Stimulated activated CD4-positive, alpha-beta T cell treated with anti-CD3 and anti-CD28 coated beads, Interleukin-12 subunit alpha, Interleukin-12 subunit beta, amount 100 ng/mL, for 24 hours (primary cell): ENCODE data around the gene NLRC3.
A peak's percentile ranks its signal among the peaks of the same experiment; 100 is the strongest.
"Not testable (repeated sequence)": the region's sequence is repeated elsewhere in the genome, so short reads cannot be mapped to it uniquely, and the experiment has no call there.

Experiments
- DNase-seq, 2 experiments: peaks; one replicate each; pipeline ENCODE4 v3.0.0-alpha.2; 2020; ENCODE audit warnings: low read depth in 2 of 2

Gene NLRC3, protein sequence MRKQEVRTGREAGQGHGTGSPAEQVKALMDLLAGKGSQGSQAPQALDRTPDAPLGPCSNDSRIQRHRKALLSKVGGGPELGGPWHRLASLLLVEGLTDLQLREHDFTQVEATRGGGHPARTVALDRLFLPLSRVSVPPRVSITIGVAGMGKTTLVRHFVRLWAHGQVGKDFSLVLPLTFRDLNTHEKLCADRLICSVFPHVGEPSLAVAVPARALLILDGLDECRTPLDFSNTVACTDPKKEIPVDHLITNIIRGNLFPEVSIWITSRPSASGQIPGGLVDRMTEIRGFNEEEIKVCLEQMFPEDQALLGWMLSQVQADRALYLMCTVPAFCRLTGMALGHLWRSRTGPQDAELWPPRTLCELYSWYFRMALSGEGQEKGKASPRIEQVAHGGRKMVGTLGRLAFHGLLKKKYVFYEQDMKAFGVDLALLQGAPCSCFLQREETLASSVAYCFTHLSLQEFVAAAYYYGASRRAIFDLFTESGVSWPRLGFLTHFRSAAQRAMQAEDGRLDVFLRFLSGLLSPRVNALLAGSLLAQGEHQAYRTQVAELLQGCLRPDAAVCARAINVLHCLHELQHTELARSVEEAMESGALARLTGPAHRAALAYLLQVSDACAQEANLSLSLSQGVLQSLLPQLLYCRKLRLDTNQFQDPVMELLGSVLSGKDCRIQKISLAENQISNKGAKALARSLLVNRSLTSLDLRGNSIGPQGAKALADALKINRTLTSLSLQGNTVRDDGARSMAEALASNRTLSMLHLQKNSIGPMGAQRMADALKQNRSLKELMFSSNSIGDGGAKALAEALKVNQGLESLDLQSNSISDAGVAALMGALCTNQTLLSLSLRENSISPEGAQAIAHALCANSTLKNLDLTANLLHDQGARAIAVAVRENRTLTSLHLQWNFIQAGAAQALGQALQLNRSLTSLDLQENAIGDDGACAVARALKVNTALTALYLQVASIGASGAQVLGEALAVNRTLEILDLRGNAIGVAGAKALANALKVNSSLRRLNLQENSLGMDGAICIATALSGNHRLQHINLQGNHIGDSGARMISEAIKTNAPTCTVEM

DNA sequence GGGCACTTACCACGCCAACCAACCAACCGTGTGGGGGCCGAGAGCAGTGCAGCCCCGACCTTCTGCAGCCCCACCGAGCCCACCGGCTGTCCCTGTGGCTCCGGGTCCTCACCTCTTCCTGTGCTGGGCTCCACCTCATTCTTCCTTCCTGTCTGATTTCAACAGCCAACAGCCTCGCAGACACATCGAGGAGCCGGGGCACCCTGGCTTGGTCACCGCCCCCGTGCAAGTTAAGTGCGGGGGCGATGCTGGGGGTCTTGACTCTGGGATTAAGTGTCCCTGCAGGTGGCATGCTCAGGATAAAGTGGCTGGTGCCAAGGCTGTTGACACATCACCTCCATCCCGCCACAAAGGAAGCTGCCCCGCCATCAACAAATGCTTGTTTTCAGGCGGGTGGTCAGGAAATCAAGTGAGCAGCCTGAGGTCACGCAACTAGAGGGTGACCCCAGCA lies at the start of gene NLRC3:
Gene NLRC3, minus strand, starts transcription at position 102 of the 451 bp plus-strand sequence. CDS start 12,367 bp downstream, outside the sequence.
- peak in 1 of 2 experiments; percentile 31 for DNase-seq

DNA sequence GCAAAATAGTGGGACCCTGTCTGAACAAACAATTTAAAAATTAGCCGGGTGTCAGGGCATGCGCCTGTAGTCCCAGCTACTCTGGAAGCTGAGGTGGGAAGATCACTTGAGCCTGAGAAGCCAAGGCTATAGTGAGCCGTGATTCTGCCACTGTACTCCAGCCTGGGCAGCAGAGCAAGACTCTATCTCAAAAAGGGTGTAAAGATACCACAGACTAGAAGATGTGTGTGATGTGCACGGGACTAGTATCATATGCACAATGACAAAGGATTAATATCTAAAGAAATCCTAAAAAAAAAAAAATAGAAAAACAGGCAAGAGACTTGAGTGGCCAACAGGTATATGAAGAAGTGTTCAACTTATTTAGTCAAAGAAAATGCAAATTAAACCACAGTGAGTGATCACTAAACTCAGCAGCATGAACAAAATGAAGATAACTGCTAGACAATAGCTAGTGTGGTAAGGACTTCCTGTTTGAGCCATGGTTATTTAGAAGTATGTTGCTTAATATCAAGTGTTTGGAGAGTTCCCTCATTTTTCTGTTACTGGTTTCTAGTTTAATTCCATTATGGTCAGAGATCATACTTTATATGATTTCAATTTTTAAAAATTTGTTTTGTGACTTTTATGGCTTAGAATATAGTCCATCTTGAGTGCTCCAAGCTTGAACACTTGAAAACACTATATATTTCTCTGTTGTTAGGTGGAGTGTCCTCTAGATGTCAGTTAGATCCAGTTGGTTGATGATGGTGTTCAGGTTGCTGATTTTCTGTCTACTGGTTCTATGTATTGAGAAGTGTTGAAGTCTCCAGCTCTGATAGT lies 48.9 kb upstream of the NLRC3 start:
- no peak for DNase-seq

DNA sequence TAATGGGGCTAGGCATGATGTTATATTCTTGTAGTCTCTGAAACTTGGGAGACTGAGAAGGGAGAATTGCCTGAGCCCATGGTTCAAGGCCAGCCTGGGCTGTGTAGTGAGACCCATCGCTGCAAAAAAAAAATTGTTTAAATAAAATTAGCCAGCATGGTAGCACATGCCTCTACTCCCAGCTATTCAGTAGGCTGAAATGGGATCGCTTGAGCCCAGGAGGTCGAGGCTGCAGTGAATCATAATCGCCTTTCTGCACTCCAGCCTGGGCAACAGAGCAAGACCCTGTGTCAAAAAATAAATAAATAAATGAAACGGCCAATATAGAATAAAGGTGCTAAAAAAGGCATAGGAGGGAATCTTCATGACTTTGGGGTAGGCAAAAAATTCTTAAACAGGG lies 48.1 kb upstream of the NLRC3 start:
- DNase-seq, result no peak

DNA sequence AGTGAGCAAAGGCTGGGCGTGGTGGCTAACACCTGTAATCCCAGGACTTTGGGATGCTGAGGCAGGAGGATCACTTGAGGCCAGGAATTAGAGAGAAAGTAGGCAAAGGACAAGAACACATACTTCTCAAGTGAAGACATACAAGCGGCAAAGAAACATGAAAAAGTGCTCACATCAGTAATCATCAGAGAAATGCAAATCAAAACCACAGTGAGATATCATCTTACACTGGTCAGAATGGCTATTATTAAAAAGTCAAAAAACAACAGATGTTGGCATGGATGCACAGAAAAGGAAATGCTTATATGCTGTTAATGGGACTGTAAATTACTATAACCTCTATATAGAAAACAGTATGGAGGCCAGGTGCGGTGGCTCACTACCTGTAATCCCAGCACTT lies 46.4 kb upstream of the NLRC3 start:
- no peak for DNase-seq

DNA sequence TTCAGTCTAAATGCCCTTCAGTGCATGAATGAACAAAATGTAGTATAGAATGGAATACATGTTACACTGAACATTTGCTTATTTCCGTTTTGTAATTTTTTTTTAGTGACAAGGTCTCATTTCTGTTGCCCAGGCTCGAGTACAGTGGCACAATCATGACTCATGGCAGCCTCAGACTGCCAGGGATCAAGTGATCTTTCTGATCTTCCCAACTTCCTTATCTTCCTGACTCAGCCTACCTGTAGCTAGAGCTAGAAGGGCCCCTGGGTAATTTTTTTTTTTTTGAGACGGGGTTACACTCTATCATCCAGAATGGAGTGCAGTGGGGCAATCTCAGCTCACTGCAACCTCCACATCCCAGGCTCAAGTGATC lies 41.6 kb upstream of the NLRC3 start:
- no peak for DNase-seq

DNA sequence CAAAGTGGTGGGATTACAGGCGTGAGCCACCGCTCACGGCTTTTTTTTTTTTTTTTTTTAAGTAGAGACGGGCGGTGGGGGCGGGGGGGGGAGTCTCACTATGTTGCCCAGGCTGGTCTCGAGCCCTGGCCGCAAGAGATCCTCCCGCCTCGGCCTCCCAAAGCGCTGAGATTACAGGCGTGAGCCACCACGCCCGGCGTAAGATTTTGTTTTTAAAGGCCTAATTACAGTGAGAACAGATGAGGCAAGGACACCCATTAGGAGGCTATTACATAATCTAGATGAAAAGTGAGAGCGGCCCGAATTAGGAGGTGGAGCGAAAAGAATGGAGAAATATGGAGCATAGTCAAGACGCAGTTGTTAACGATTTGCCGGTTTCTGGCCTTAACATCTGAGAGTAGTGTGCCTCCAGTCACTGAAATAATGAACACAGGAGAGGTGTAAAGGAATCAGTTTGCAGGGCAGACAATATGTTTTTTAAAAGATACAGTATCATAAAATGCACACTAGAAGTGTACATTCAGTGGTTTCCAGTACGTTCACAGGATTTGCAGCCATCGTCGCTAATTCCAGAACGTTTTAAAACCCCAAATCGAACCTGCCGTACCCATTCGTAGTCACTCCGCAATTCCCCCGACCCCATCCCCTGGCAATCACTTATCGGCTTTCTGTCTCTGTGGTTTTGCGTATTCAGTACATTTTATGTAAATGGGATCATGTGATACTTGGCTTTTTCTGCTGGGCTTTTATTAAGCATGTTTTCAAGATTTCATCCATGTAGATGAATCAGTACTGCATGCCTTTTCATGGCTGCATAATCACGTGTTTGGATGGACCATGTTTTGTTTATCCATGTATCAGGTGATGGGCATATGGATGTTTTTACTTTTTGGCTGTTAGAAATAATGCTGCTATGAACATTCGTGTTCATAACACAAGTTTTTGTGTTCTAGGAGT lies 35.6 kb upstream of the NLRC3 start:
- no peak for DNase-seq

DNA sequence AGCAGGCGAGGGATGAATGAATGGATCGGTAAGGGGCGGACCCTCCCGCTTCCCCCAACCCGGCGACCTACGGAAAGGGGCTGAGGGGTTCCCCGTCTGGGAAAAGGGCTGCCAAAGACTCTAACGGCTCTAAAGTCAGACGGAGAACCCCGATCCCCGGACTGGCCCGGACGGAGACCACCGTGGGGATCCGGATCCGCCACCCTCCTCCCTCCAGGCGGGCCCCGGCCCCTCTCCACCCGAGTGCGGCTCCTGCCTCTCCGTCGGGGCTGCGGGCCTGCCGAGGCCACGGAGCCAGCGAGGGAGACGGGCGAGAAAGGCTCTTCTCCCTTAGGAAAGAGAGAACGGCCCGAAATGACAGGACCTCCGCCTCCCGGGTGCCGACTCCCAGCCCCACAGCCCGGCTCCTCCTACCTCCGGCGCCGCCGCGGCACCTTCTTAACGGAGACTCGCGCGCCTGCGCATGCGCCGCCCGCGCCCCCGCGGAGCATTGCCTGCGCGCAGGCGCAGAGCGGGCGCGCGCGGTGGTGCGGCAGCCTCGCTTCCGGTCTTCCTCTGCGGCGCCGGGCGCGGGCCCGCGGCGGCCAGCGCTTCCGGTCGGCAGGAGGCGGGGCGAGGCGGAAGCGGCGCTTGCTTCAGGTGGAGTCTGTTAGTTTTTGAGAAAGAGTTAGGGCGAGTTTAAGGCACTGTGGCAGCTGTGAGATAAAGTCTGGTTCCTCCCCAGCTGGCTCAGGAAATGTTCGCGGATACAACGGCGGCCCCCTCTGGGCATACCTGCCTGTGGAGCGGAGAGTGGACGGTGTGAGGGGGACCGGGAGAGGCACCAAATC lies 34.2 kb upstream of the NLRC3 start, which contains the start of gene SLX4:
Gene SLX4, minus strand, starts transcription at position 461 of the 830 bp plus-strand sequence. CDS start 2,642 bp downstream, outside the sequence.
- peak; percentile 78 for DNase-seq

DNA sequence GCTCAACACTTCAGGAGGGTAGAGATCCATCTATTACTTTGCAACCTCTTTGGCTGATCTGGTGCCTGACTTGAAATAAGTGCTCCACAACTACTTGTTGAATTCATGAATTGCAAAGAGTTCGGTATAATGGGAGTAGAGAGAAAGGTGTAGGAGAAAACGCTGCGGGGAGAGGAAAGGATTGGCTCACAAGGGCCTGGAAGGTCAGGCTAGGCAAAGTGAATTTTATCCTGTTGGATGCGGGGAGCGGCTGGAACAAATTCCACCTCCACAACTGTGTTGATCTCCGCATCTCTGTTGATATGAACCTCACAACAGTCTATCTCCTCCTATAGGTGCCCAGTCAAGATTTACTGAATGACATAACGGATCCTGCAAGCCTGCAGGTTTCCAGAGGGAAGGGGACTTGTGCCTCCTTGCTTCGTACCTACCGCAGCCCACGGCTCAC lies 33.5 kb upstream of the NLRC3 start:
- no peak for DNase-seq

DNA sequence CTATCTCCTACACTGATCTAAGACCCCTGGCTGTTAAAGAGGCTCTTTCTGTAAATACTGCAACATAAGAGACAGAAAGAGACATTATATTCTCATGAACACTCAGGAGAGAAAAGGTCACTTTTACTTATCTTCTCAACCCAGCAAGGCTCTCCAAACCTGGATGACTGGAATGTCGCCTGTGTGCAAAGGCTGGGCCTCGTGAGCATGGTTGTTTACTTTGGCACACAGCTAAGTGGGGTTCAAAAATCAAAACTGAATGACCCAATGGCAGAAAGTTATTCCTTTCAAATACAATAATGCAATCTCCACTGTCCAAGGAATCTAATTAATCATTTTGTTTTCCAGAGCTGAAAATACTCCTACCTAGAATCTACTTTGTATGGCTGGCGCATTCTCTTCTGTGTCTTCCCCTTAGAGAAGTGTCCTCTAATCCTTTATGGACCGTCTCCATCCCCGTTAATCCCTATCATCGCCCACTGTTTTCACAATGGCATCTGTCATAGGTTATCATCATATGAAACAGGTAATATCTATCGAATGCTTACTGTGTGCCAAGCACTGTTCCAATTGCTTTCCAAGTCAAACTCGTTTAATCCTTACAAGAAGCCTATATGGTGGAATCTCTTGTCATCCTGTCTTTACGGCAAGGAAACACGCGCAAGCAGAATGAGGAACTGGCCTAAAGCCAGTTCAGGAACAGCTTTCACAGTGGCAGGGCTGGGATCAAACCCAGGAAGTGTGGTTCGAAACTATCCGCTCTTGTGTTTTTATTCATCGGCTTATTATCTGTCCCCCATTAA lies 32.9 kb upstream of the NLRC3 start:
- DNase-seq, result no peak

DNA sequence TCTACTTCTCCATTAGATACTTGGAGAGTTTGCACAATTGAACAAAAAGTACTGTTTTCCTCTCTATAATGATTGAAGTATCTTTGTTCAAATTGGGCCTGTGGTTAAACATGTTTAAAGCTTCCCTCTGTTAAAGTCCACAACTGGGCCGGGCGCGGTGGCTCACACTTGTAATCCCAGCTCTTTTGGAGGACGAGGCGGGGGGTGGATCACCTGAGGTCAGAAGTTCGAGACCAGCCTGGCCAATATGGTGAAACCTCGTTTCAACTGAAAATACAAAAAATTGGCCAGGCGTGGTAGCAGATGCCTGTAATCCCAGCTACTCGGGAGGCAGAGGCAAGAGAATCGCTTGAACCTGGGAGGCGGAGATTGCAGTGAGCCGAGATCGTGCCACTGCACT lies 31.8 kb upstream of the NLRC3 start:
- not testable (repeated sequence) for DNase-seq

DNA sequence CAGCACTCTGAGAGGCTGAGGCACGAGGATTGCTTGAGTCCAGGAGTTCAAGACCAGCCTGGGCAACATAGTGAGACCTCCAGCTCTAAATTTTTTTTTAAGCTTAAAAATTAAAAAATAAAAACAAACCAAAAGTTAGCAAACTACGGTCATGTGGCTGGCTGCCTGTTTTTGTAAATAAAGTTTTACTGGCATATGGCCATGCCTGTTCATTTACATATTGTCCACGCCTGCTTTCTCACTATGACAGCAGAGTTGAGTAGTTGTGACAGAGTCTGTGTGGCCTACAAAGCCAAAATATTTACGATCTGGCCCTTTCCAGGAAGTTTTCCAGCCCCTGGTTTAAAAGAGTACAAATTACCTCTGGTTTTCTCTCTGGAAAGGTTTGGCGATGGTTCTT lies 30.9 kb upstream of the NLRC3 start:
- DNase-seq, result no peak

DNA sequence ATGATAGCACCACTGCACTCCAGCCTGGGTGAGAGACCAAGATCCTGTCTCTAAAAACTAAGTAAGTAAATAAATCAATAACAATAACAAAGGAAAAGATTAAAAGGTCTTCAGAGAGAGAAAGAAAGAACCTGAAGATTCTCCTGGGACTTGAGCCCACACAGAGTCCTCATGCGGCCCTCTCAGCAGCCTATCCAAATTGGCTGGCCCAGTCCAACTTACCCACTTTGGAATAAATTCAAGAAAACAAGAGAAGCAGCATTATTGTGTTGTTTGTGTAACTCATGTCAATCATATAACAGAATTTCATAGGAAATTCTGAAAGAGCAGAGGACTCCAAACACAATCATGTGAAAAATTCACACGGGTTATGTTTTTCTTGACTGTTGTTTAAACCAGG lies 30.4 kb upstream of the NLRC3 start:
- DNase-seq, result no peak

DNA sequence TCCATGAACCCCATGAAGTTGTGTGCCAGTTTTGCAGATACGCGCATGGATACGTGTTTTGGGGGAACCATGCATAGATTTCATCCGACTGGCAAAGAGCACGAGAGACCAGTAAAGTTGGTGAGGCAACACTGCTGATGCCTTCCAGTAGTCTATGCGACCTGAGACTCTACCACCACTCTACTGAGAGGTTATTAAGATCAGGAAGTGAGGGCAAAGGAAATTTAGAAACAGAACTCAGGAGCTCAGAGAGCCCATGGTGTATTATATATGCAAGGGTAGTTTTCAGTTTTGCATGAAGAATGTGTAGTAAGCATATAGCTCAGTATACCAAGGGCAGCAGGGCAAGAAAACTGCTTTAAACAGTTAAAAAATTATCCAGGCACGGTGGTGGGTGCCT lies 30.0 kb upstream of the NLRC3 start:
- no peak for DNase-seq

DNA sequence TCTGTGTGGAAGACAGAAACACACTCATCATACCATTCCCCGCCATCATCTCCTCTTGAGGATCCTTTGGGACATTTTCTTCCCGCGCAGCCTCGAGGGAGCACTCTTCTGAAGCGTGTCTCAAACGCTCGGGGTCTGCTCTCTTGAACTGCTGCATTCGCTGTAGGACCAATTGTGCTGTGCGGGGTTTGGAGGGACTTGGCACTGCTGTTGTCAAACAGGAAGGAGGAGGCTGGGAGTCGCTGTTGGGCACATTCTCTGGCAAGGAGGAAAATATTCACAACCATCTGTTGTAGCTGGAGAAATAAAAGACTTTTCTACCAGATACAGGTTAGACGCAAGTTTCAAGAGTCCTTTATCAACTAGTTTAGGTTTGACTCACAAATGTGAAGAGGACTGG lies 29.2 kb upstream of the NLRC3 start:
- DNase-seq, result no peak

DNA sequence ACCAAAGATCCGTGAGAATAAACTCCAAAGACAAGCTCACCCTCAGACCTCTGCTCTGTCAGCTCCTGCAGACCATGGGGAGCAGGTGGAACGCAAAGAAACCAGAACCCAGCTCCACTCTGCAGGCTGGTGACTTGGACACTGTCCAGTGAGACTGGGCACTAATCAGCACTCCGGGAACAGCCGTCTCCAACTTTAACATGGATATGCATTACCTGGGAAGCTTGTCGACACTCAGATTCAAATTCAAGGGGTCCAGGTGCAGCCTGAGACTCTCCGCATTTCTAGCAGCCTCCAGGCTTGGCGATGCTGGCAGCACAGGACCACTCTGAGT lies 25.1 kb upstream of the NLRC3 start:
- DNase-seq, result no peak

DNA sequence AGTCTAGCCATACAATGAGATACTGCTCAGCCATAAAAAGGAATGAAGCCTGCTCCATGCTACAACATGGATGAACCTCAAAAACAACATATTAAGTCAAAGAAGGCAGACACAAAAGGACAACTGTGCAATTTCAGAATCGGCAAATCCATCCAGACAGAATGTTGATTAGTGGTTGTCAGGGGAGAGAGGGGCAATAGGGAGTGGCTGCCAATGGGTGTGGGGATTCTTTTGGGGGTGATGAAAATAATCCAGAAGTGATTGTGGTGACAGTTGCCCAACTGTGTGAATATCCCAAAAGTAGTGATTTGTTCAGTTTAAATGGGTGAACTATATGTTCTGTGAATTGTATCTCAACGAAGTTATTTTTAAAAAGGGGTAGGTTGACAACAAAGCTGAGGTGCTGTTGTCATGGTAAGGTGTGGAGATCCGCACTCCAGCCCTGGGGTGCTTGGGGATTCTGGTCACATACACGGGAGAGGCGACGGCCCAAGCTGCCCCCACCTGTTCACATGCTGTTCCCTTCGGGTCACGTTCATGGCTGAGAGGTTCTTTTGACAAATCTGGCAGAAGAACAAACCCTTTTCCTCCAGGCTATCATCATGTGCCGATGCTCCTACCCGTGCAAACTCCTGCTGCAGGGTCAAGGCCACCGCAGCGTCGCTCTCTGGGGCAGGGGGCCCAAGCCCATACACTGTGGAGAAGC lies 24.6 kb upstream of the NLRC3 start:
- no peak for DNase-seq

DNA sequence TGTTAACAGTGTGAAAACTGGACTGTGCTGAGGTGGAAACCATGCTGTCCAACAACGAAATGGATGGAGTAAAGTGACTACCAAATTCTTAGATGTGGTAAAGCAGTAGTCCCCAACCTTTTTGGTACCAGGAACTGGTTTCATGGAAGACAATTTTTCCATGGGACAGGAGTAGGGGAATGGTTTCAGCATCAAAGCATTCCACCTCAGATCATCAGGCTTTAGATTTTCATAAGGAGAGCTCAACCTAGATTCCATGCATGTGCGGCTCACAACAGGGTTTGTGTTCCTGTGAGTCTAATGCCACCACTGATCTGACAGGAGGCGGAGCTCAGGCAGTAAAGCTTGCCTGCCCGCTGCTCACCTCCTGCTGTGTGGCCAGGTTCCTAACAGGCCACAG lies 22.7 kb upstream of the NLRC3 start:
- DNase-seq, result no peak

DNA sequence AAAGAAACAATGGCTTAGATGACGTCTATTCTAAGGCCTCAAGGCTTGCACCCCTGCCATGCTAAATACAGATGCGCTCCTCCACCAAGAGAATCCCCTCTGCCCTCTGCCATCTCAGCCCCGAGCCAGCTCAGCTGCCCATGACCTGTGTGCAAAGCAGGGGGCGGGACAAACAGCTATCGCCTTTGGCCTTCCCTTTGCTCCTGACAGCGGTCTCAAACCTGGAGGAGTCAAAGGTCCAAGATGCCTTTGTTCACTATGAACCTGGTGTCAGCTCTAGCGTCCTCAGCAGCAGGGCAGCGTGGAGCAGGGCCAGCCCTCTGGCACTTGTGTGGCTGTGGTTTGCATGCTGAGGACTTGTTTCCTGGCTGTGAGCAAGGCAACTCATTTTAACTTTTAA lies 21.9 kb upstream of the NLRC3 start:
- no peak for DNase-seq
